A204.1 (cell line): ENCODE measurements around the gene GALNT6.

ENCODE experiments used
- FAIRE-seq: peaks from 2 replicates; lab custom pipeline; 2012; peaks lifted over from hg19 to GRCh38; lab: Jason Lieb, UNC

The GALNT6 gene

DNA sequence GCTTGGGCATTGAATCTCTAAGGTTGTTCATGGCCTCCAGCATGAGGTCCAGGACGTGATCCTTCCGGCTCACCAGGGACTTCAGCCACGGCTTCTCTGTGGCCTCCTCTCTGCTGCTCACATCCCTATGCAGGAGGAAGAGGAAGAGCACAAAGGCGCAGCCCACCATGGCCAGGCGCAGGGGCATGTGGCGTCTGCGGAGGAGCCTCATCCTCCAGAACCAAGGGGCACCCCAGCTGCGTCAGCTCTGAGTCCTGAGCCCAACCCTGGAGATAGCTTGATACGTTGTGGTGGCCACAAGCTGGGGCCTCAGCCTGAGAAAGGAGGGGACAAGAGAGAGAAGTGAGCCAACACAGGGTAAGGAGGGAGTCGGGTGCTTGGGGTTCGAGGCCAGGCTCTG is 11.6 kb downstream of the GALNT6 start:
- no peak for FAIRE-seq

DNA sequence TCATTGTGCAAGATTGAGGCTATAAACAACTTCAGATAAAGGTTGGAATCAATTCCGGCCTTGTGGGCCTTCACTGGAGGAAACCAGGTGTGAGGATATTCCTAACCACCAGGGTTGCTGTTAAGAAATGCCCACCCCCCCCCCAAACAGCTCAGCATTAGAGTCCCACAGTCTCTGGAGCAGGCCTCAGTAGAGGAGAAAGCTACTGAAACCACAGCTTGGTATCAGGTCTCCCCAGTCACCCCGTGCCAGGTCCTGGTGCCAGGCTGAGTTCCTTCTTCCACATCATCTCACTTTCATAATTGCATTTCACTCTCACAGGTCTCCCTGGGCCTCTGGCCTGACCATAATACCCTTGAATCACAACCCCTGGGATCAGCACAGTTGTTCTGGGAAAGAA is 12.5 kb downstream of the GALNT6 start:
- no peak for FAIRE-seq

- FAIRE-seq = no peak
Measured at GRCh38 chr12:51377099-51377984, 13.9 kb downstream of the GALNT6 start.

DNA sequence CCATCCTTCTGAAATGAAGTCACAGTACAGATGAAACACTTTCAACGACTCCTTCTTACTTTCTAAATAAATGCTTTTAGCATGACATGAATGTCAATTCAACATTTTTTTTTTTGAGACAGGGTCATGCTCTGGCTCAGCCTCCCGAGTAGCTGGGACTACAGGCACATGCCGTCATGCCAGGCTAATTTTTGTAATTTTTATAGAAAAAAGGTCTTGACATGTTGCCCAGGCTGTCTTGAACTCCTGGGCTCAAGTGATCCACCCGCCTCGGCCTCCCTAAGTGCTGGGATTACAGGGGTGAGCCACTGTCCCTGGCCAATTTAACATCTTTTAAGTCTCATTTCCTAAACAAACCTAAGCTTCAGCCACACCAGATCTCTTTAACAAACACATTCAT is 16.4 kb downstream of the GALNT6 start:
- no peak for FAIRE-seq

DNA sequence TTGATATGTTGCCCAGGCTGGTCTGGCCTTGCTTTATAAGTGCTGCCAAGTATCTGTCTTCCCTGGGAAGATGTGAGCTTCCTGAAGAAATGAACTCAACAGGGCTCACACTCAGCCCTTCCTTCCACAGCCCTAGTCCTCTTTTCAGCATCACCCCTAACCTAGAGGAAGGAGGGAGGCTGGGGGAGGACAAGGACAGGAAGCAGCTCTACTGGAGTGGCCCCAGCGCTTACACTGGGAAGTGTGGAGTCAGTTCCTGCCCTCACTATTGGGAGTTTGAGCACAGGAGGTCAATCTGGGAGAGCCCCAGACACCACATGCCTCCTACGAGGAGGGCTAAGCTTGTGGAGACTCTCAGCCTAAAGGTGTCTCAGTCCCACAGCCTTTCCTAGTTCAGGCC is 16.8 kb downstream of the GALNT6 start:
- no peak for FAIRE-seq

GRCh38 chr12:51373187-51373586 is 18.0 kb downstream of the GALNT6 start:
- no peak for FAIRE-seq

DNA sequence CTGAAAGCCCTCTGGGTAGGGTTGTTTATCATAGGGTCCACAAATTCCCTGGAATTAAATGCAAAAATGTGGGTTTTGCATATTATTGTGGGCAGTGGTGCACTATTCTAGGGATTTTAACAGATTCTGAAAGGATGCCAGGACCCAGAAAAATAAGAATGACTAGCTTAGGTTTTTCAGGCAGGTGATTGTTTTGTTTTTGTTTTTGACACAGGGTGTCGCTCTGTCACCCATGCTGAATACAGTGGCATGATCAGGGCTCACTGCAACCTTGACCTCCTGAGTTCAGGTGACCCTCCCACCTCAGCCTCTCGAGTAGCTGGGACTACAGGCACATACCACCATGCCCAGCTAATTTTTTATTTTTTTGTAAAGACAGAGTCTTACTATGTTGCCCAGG is 19.2 kb downstream of the GALNT6 start:
- FAIRE-seq = no peak

GRCh38 chr12:51371295-51371953 is 19.8 kb downstream of the GALNT6 start:
- no peak for FAIRE-seq

DNA sequence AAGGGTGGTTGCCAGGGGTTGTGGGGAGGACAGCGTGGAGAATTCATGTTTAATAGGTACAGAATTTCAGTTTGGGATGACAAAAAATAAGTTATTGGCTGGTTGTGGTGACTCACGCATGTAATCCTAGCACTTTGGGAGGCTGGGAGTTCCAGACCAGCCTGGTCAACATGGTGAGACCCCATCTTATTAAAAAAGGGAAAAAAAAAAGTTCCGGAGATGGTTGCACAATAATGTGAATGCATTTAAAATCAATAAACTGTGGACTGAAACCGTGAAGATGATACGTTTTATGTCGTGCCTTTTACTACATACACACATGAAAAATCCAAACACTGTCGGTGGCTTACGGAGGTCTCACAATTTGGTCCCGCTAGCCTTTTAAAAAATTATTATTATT is 20.5 kb downstream of the GALNT6 start:
- FAIRE-seq = no peak

DNA sequence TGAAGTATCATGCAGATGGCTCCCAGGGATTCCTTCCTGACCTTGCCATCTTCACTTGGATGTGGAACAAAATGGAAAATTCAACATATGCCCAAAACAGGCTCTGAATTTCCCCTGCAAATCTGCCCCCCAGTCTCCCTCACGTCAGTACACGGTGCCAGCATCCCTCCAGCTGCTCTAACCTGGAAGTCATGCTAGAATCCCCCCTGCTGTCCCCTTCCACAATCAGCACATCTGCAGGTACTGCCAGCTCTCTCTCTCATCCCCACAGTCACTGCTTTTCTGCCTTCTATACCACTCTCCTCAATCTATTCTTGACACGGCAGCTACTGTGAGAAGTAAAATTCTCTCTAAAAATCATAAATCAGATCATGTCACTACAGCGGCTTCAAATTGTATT is 21.6 kb downstream of the GALNT6 start:
- no peak for FAIRE-seq

DNA sequence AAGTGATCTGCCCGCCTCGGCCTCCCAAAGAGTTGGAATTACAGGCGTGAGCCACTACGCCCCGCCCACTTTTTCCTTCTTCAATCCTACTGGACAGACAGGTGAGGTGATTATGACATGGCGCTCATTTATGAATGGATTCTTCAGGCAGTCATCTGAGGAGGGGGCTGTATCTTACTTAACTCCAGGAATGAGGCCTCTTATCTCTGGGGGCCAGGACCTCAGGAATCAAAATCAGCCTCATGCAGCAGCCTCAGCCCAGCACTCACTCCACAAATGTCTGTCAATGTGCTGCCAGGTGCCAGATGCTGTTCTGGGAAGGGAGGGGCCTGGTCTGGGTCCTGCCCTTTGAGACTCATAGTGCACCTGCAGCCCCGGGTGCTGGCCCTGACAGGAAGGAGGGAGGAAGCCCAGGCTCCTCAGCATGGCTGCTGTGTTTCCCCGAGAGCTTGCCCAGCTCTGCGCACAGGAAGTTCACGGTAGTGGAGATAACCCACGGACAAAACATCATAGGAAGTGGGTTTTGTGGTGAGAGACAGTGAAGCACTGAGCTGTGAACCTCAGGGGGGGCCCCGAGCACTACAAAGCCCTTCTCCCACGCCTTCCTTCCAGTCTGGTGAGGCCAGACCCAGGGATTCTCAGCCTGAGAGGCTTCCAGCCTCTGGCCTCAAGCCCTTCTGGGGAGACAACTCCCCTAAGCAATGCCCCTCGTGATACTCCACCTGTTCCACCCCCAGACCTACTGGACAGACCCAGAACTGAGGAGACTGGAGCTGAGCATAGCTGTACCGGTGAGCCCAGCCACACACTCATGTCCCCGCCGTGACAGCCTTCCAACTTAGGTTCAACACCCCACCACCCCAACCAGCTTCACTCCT is 22.3 kb downstream of the GALNT6 start:
- FAIRE-seq = no peak

DNA sequence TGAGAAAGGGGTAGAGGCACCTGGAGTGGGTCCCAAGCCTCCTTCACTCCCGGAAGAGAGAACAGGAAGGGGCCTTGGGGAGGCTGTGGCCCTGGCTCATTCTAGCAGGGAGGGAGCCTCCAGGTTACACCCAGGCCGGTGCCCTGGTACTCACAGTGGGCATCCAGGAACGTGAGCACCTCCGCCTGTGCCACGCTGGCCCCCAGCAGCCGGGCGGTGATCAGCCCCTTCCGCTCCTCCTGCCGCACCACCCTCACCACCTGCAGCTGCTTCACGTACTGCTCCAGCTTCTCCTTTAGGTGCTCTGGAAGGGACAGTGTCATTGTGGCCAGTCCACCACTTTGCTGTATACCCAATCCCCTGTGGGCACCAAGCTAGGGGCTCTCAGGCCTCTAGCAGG is 25.9 kb downstream of the GALNT6 start:
- no peak for FAIRE-seq

- no peak for FAIRE-seq
Measured at GRCh38 chr12:51364001-51364400, 27.2 kb downstream of the GALNT6 start.

DNA sequence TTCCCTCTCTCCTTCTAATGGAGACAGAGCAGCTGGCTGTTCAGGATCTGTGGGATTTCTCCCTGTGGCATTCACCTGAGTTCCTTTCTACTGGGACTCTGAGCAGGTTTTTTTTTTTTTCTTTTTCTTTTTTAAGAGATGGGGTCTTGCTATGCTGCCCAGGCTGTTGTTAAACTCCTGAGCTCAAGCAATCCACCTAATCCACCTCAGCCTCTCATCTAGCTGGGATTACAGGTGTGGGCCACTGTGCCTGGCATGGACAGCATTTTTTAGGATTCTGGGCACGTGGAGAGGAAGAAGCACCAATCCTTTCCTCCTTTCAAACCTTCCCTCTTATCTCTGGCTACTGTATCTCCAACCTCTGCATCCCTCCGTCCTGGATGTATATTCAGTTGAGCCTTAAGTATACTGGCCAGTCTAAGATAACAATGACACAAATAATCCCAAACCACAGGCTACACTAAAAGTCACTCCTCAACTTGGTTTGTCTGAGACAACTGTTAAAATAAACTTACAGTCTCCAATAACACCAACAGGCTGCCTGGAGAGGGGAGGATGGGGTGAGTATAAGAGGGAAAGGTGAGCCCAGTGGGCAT is 28.4 kb downstream of the GALNT6 start:
- FAIRE-seq = no peak

DNA sequence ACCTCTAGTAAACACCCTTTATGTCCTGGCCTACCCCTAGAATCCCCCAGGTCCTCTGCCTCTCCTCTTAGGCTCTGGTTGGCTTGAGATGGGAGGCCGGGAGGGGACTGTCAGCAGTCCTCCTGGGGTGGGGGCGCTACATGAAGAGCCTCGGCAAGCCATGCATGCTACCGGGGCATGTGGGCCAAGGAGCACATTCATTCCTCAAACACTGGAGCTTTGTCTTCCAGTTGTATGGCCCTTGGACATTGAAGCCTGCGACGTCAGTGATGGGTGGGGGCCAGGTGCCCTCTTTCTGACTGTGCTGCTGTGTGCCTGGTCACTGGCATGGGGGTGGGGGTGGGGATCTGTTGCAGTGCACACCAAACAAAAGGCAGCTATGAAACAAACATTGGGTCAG is 28.9 kb downstream of the GALNT6 start:
- FAIRE-seq = no peak

DNA sequence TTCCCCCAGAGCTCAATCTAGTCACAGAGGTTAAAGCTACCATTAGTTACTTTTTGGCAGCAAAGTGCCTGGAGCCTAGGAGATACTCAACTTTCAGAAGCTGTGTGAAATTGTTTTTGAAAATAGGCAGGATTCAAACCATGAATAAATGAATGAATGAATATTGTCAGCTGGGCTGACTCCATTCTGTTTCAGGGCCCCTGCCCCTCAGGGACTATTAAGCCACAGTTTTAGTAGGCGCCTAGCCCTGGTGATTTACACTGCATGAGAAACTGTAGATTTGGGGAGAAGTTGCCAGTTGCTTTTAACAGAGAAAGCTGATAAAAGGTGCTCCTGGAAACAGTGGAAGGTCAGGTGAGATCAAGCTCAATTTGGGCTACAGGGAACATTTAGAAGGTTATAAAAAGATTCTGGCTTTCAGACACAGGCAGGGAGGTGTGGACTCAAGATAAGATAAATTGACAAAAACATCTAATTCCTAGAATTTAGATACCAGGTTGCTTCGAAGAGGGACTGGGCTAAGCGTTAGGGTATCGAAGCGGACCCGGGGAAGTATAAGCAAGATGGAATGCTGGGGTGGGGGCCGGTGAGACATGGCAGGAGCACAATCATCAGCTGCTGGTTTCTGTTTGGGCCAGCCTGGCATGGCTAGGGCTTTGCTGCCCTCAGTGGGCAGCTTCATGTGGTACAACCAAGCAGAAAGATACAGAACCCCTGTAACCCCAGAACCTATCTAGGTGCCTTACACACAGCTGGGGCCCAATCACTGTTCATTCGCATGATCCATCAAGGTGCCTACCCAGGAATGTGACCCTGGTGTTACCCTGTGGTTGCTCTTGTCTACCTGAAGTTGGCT is 29.8 kb downstream of the GALNT6 start:
- FAIRE-seq = no peak

DNA sequence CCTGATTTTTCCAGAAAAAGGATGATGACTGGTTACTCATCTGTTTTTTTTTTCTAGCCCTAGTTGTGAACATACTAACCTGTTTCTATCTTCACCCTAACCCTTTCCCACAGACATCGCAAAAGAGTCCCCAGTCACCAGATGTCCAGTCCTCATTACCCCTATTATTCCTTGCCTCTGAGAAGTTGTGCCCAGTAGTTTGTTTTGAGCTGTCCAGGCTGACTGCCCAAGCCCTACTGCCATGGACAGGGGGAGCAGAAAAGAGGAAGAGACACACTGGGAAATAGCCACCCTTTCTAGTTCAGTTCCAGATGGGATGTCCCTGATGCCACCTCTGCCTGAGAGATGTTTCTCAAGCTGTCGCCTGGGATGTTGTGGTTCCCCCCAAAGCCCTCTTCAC is 30.9 kb downstream of the GALNT6 start:
- no peak for FAIRE-seq

DNA sequence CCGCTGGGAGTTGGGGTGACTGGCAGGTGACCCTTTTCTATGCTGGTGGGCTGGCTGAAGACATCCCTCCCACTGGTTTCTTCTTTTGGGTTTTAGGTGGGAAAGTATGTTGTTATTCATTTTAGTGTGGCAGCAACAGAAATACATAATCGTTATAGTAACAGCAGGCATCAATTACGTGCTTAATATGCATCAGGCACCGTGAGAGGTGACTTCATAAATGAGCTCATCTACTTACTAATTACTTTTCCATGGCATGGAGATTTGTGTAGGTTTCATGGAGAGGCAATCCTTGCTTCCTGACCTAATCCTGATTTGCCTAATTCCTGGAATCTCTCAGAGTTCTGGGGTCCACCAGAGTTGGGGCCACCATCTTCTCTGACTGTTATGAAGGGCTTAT is 31.4 kb downstream of the GALNT6 start:
- FAIRE-seq = no peak

- no peak for FAIRE-seq
Measured at GRCh38 chr12:51358496-51358895, 32.7 kb downstream of the GALNT6 start.

DNA sequence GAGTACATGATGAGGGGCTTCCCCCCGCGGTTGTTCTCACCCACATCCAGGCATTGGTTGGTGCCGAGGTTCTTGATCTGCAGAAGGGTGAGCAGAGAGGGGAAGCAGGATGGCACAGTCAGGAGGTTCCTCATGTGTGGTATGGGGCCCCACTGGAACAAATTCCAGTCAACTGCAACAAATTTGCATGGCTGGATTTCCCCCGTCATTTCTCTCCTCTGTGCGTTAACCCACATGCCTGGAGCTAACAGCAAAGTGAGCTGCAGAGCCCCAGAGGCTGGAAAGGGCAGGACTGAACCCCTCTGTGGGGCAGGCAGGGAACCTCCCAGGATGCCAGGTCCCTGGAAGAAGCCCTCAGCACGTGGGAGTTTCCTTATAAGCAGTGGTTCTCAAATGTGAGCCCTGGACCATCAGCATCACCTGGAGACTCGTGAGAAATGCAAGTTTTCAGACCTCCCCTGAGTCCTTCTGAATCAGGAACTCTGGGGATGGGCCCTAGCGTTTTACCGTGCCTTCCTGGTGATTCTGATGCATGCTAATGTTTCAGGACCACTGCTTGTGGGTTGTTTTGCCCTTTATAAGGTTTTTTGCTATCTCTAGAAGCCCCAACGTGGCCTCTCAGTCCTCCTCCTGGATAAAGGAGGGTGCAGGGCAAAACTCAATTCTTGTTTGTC is 33.7 kb downstream of the GALNT6 start:
- FAIRE-seq = no peak
